ENCODE data around the gene FAM174C.

DNA sequence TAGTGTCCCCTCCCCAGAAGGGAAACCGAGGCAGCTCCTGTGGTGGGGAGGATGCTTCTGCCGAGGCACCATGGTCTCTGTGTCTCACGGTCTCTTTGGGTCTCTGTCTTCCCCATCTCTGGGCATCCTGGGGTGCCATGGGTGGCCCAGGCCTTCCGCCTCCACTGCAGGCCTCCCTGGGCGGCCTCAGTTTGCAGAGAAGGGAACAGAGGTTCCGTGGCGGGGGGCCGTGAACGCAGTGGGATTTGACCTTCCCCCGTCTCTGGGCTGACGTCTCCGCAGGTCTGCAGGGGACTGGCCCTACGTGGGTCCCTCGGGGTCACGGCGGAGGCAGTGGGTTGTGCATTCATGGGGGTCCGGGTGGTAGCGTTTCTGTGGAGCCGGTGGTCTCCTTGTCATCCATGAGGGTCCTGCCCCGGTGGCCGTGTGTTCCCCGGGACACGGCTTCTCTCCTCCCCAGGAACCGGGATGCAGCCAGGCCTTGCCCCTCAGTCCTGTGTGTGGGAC lies 14.9 kb downstream of the FAM174C start:
- TF ChIP-seq, protein P1, sequence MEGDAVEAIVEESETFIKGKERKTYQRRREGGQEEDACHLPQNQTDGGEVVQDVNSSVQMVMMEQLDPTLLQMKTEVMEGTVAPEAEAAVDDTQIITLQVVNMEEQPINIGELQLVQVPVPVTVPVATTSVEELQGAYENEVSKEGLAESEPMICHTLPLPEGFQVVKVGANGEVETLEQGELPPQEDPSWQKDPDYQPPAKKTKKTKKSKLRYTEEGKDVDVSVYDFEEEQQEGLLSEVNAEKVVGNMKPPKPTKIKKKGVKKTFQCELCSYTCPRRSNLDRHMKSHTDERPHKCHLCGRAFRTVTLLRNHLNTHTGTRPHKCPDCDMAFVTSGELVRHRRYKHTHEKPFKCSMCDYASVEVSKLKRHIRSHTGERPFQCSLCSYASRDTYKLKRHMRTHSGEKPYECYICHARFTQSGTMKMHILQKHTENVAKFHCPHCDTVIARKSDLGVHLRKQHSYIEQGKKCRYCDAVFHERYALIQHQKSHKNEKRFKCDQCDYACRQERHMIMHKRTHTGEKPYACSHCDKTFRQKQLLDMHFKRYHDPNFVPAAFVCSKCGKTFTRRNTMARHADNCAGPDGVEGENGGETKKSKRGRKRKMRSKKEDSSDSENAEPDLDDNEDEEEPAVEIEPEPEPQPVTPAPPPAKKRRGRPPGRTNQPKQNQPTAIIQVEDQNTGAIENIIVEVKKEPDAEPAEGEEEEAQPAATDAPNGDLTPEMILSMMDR (IDR thresholded peaks at IDR 0.05; ENCODE audit: low read depth, low read length) = no peak
- TF ChIP-seq, protein P2, sequence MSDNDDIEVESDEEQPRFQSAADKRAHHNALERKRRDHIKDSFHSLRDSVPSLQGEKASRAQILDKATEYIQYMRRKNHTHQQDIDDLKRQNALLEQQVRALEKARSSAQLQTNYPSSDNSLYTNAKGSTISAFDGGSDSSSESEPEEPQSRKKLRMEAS (IDR thresholded peaks at IDR 0.05; ENCODE audit: low read depth, low read length) = no peak
- TF ChIP-seq POLR2A (IDR thresholded peaks at IDR 0.05; ENCODE audit: extremely low read depth, insufficient read length) = no peak

All from NB4 (cell line).